DOHH2 (cell line): ENCODE measurements around the gene FILIP1L.

Experiments used
- EZH2phosphoT487 ChIP-seq: fragments of 200-600 bp; sonication (generic); IDR thresholded peaks from 2 replicates; pipeline ENCODE4 v1.6.1; 2017; ENCODE audit warnings: borderline replicate concordance, mild to moderate bottlenecking, antibody characterized with exemption, low read length, moderate library complexity, mixed read lengths
- TF ChIP-seq, protein P1 (sequence below): fragments of 200-600 bp; sonication (generic); IDR thresholded peaks from one replicate; pipeline ENCODE4 v1.5.1; 2014; ENCODE audit warnings: antibody characterized with exemption, mild to moderate bottlenecking, low read depth, low read length; ENCODE audit not compliant: poor library complexity, severe bottlenecking

DNA sequence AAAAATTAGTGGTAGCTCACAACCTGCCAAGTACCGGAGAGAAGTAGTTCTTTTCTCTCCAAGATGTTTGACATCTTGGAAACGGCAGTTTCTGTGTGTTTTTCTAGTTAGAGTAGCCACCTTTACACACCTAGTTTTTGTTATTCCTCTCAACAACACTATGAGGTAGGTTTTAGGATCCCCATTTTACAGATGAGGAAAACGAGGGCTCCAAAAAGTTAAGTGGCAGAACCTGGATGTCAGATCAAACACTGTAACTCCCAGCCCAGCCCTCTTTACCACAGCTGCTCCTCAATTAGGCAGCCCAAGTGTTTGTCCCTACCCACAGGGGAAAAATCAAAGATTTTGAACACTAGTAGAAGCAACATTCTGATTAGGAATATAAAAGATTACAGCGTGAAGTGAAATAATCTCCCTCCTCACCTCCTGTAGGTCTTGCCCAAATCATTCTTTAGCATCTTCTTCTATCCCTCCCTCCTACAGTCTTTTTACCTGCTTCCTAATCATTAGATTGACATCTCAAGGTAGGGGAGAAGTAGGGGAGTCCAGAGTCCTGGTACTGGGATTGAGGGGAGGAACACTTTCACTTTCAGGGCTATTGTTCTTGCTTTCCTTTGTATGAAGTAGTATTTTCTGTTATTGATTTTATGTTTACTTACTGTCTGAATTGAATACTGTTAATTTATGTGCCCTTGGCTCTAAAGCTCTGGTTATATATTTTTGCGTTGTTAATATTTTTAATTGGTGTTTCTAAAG is 154.0 kb downstream of the FILIP1L start:
- TF ChIP-seq, protein P1, sequence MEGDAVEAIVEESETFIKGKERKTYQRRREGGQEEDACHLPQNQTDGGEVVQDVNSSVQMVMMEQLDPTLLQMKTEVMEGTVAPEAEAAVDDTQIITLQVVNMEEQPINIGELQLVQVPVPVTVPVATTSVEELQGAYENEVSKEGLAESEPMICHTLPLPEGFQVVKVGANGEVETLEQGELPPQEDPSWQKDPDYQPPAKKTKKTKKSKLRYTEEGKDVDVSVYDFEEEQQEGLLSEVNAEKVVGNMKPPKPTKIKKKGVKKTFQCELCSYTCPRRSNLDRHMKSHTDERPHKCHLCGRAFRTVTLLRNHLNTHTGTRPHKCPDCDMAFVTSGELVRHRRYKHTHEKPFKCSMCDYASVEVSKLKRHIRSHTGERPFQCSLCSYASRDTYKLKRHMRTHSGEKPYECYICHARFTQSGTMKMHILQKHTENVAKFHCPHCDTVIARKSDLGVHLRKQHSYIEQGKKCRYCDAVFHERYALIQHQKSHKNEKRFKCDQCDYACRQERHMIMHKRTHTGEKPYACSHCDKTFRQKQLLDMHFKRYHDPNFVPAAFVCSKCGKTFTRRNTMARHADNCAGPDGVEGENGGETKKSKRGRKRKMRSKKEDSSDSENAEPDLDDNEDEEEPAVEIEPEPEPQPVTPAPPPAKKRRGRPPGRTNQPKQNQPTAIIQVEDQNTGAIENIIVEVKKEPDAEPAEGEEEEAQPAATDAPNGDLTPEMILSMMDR = no peak
- TF ChIP-seq EZH2phosphoT487 = no peak
